Lower leg skin (tissue), 3 donors: Measurements from ENCODE around the gene MAX.

Experiments used
- POLR2A ChIP-seq, 2 donors: fragments of 450-650 bp; IDR thresholded peaks; one replicate each; pipeline ENCODE4 v1.6.1; 2016 to 2017; ENCODE audit warnings: antibody characterized with exemption in 2 of 2, mild to moderate bottlenecking in 1 of 2, moderate library complexity in 1 of 2
- TF ChIP-seq, protein P1 (sequence below), 3 donors: fragments of 450-650 bp; IDR thresholded peaks; one replicate each; pipeline ENCODE4 v1.5.1; 2016; ENCODE audit warnings: antibody characterized with exemption in 3 of 3, mild to moderate bottlenecking in 3 of 3, moderate library complexity in 2 of 3

GRCh38 chr14:65079768-65080167 is 22.5 kb downstream of the MAX start:
- TF ChIP-seq, protein P1, sequence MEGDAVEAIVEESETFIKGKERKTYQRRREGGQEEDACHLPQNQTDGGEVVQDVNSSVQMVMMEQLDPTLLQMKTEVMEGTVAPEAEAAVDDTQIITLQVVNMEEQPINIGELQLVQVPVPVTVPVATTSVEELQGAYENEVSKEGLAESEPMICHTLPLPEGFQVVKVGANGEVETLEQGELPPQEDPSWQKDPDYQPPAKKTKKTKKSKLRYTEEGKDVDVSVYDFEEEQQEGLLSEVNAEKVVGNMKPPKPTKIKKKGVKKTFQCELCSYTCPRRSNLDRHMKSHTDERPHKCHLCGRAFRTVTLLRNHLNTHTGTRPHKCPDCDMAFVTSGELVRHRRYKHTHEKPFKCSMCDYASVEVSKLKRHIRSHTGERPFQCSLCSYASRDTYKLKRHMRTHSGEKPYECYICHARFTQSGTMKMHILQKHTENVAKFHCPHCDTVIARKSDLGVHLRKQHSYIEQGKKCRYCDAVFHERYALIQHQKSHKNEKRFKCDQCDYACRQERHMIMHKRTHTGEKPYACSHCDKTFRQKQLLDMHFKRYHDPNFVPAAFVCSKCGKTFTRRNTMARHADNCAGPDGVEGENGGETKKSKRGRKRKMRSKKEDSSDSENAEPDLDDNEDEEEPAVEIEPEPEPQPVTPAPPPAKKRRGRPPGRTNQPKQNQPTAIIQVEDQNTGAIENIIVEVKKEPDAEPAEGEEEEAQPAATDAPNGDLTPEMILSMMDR (IDR thresholded peaks at IDR 0.05) = no peak
- TF ChIP-seq POLR2A (IDR thresholded peaks at IDR 0.05) = no peak
